ENCODE measurements around the gene CSNK1G1.

Gene CSNK1G1

DNA sequence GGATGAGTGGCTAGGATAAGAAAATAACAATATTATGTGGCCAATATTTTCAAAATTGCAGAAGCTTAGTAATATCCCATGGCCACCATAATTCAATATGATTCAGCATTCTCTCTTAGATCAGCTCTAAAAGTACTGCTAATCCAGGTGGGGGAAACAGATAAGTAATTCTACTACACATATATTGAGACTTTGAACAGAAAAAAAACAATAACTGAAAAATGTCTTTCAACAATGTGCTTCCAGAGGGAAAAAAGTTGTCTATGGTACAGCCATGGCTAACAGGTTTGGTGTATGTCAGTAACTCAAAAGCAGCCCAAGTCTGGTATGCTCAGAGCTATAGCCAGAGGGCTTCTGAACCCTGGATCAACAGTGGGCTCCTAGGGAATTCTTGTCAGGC lies 150.8 kb downstream of the CSNK1G1 start:
- DNase-seq (ENCODE audit: insufficient read length) (no peak), FAIRE-seq (no peak)

DNA sequence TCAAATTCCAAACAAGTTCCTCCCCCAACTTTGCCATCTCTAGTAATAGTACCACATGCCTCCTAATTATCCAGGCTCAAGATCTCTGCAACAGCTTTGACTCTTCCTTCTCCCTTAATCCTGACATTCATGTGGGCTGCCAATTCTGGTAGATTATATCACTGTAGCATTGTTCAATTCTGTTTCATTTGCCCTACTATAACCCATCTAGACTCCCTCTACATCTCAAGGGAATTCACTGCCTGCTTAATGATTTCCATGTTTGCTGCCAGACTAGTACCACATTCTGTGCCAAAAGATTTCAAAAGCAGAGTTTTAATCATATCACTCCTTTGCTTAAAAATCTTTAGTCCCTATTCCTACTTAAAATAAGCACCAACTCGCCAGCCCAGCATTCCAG lies 158.5 kb downstream of the CSNK1G1 start:
- FAIRE-seq: no peak
- no peak for DNase-seq (ENCODE audit: insufficient read length)
- TF ChIP-seq TAF1 (IDR thresholded peaks at IDR 0.05; ENCODE audit: borderline replicate concordance, low read depth, low read length) (no peak), POLR2AphosphoS5 (IDR thresholded peaks at IDR 0.05; ENCODE audit: low read depth, low read length) (no peak), POLR2A (IDR thresholded peaks at IDR 0.05; ENCODE audit: low read depth, low read length) (no peak)

More for the DNA sequence above, 150.8 kb downstream of the CSNK1G1 start:
- TF ChIP-seq TAF1 (IDR thresholded peaks at IDR 0.05; ENCODE audit: borderline replicate concordance, low read depth, low read length): no peak
- no peak for TF ChIP-seq POLR2A (IDR thresholded peaks at IDR 0.05; ENCODE audit: low read depth, low read length)

DNA sequence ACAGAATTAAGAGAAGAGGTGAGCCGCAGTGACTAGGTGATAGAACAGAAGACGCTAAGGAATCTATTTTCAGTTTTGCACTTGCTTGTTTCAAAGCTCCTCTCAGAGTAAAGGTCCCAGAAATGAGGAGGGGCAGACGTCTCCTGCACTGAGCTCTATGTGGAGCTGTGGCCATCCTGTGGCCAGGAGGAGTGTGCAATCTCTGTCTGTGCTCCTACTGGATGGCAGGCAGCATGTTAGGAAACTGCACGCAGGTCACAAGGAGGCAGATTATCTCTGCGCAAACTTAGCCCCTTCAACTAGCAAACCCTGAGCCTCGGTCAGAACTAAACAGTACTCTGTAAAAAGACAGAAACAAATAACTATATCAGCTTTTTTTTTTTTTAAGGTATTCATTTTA lies 162.0 kb downstream of the CSNK1G1 start:
- no peak for DNase-seq (ENCODE audit: insufficient read length)
- no peak for TF ChIP-seq POLR2AphosphoS5 (IDR thresholded peaks at IDR 0.05; ENCODE audit: low read depth, low read length)
- TF ChIP-seq POLR2A (IDR thresholded peaks at IDR 0.05; ENCODE audit: low read depth, low read length): no peak
- no peak for TF ChIP-seq TAF1 (IDR thresholded peaks at IDR 0.05; ENCODE audit: borderline replicate concordance, low read depth, low read length)
- FAIRE-seq: no peak

DNA sequence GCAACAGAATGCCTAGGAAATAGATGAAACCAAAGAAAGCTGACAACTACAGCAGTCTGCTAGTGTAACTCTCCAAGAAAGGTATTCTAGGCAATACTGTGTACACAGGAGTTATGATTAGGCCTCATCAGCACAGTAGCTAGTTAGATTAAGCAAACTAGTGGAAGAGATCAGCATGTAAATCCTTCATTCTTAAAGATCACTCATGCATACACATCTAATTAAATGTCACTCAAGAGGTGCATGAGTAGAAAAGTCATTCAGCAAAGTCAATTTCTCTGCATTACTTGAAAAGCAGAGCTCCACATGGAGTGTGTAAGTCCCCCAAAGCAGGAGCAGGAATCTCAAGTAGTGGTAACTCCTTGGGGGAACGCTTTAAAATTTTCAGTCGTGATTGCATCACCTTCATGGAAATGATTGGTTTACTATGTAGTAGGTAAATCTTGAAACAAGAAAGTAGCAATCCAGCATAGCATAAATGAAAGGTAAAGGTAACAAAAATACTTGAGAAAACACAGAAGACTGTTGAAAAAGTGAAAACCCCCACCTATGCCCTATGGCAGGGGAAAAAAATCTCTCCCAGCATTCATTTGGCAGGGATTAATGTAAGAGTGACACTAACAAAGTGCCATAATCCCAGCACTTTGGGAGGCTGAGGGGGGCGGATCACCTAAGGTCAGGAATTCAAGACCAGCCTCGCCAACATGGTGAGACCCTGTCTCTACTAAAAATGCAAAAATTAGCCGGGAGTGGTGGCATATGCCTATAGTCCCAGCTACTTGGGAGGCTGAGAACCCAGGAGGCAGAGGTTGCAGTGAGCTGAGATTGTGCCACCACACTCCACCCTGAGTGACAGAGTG lies 163.8 kb downstream of the CSNK1G1 start:
- TF ChIP-seq TAF1 (IDR thresholded peaks at IDR 0.05; ENCODE audit: borderline replicate concordance, low read depth, low read length) (no peak), POLR2AphosphoS5 (IDR thresholded peaks at IDR 0.05; ENCODE audit: low read depth, low read length) (no peak), POLR2A (IDR thresholded peaks at IDR 0.05; ENCODE audit: low read depth, low read length) (no peak)
- FAIRE-seq: no peak
- no peak for DNase-seq (ENCODE audit: insufficient read length)

DNA sequence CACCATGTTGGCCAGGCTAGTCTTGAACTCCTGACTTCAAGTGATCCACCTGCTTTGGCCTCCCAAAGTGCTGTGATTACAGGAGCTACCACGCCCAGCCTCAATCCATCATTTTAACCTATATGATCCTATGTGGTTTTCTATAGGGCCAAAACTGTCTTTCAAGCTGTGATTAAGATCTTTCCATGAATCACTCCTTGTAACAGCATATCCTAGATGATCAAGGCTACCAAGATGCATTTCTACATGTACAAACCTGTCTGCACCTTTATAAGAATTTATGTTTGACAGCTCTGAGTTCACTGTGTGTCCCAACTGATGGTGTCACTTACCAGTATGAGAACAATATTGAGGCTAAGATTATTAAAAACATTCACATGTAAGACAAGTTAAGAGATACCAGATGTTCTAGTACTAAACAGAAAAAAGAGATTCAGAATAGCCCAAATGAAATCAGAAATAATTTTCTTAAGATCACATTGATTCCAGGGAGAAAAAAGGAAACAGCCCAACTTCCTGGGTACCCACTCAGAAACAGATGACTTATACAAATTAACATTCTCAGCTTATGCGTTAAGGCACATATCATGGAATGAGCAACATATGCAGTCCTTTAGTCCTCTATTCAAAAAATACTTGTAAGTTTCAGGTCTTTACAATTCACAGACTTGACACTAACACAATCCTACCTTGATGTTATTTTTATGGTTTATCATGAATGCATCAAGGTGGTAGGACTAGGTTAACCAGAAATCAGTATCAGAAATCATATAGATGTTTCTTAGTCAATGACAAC lies 168.4 kb downstream of the CSNK1G1 start:
- DNase-seq (ENCODE audit: insufficient read length) (no peak), FAIRE-seq (no peak)
- no peak for TF ChIP-seq TAF1 (IDR thresholded peaks at IDR 0.05; ENCODE audit: borderline replicate concordance, low read depth, low read length)
- no peak for TF ChIP-seq POLR2AphosphoS5 (IDR thresholded peaks at IDR 0.05; ENCODE audit: low read depth, low read length)
- TF ChIP-seq POLR2A (IDR thresholded peaks at IDR 0.05; ENCODE audit: low read depth, low read length): no peak

DNA sequence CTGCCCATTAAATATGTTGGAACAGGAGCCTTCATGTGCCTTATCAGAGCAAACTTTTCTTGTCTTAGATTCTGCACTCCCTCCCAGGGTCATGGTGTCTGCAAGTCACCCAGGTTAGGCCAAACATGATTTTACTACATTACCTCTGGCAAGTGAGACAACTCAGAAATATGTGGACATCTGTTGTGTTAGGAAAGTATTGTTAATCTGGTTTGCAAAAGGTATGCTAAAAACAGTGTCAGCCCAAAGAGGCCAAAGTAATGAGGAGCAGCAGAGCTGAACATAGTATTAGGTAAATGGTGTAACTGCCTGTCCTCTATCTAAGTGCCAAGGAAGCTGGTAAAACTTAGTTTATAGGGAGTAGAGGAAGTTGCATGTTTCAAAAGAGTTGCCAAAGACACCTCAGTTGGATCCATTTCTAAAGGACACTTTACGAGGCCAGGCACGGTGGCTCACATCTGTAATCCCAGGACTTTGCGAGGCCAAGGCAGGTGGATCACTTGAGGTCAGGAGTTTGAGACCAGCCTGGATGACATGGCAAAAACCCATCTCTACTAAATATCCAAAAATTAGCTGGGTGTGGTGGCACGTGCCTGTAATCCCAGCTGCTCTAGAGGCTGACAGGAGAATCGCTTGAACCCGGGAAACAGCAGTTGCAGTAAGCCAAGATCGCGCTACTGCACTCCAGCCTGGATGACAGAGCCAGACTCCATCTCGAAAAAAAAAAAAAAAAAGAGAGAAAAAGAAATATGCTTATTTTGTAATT lies 170.6 kb downstream of the CSNK1G1 start:
- DNase-seq (ENCODE audit: insufficient read length): no peak
- FAIRE-seq: no peak
- TF ChIP-seq POLR2A (IDR thresholded peaks at IDR 0.05; ENCODE audit: low read depth, low read length): no peak
- TF ChIP-seq TAF1 (IDR thresholded peaks at IDR 0.05; ENCODE audit: borderline replicate concordance, low read depth, low read length): no peak
- TF ChIP-seq POLR2AphosphoS5 (IDR thresholded peaks at IDR 0.05; ENCODE audit: low read depth, low read length): no peak

DNA sequence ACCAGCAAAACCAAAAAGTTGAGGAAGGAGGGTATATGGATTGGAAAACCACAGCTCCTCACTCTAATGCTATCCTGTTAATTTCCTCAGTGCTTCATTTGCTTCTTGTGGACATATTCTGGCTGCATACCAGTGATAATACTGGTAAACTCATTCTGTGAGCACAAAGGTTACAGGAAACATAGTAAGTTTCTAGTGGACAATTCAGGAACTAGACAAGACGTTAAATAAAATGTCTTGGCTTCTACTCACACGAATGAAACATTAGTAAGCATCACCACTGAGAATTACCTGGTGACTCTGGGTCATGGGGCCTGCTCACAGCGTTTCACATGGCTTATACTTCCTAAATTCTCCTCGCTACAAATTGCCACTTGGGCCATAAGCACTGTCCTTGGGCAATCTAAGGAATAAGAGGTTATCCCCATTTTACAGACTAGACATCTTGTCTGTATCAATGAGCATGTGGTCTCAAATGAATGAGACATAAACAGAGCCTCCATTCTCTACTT lies 173.1 kb downstream of the CSNK1G1 start:
- TF ChIP-seq POLR2AphosphoS5 (IDR thresholded peaks at IDR 0.05; ENCODE audit: low read depth, low read length): no peak
- no peak for TF ChIP-seq POLR2A (IDR thresholded peaks at IDR 0.05; ENCODE audit: low read depth, low read length)
- TF ChIP-seq TAF1 (IDR thresholded peaks at IDR 0.05; ENCODE audit: borderline replicate concordance, low read depth, low read length): no peak
- DNase-seq (ENCODE audit: insufficient read length) (no peak), FAIRE-seq (no peak)

DNA sequence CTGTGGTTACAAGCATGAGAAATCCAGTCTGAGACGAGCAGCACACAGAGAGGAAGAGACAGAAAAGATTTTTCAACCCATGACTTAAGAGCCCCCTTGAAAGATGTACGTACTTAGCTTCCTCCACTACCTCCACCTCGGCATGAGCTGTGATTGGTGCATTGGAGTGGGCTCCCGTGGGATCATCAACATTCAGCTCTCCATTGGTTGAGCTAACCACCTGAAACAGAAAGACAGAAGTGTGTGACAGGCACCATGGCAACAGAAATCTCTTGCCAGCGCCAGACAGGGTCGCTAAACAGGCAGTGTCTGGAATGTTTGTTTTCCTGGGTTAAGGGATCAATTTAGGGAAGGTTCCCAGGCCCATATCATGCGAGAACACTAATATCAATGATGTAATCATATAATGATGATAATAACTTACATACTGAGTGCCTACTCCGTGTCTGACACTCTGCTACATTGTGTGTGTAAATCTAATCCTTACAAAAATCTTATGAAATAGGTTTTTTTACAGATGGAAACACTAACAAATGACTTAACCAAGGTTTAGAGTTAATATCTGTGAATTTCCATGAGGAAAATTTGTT lies 175.6 kb downstream of the CSNK1G1 start:
- DNase-seq (ENCODE audit: insufficient read length) (no peak), FAIRE-seq (no peak)
- no peak for TF ChIP-seq TAF1 (IDR thresholded peaks at IDR 0.05; ENCODE audit: borderline replicate concordance, low read depth, low read length)
- no peak for TF ChIP-seq POLR2AphosphoS5 (IDR thresholded peaks at IDR 0.05; ENCODE audit: low read depth, low read length)
- no peak for TF ChIP-seq POLR2A (IDR thresholded peaks at IDR 0.05; ENCODE audit: low read depth, low read length)

DNA sequence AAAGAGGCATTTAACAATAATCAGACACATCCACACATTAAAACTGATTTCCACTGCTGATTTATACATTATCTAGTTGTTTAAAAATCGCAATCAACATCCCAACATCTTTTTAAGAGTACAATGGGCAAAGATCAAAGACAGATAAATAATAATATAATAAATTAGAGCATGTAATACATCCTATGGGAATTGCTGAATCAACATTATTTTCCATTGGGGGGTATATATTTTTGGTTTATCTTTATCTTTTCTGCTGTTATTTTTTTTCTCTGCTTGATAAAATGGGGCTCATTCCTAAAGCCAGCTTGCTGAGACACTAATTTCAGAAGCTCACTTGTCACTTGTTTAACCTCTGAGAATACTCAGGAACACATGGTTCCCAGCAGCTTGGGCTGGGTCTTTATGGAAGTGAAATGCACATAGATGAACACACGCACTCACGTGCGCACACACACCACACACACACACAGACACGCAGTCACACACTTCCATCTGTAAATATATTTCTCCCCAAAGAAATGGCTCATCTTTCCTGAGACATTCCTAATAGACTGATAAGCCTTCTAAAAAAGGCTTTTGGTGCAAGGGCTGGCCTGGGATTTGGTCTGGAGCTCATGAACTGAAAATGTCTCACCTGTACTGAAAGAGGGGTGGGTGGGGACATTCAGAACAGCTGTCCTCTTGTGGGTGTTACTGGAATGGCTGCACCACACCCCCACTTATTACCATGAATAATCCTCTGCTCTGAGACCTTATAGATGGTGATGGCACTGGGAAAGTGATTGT lies 189.7 kb downstream of the CSNK1G1 start:
- DNase-seq (ENCODE audit: insufficient read length) (no peak), FAIRE-seq (no peak)
- no peak for TF ChIP-seq POLR2AphosphoS5 (IDR thresholded peaks at IDR 0.05; ENCODE audit: low read depth, low read length)

DNA sequence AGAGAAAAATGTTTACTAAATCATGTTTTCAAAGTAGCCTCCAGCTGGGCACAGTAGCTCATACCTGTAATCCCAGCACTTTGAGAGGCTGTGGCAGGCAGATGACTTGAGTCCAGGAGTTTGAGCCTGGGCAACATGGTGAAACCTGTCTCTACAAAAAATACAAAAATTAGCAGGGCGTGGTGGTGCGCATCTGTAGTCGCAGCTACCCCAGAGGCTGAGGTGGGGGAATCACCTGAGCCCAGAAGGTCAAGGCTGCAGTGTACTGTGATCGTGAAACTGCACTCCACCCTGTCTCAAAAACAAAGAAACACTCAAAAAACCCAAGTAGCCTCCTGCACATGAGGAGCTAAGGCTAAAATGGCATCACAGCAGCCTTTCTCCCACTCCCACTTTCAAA lies 191.5 kb downstream of the CSNK1G1 start:
- DNase-seq (ENCODE audit: insufficient read length) (no peak), FAIRE-seq (no peak)
- no peak for TF ChIP-seq TAF1 (IDR thresholded peaks at IDR 0.05; ENCODE audit: borderline replicate concordance, low read depth, low read length)
- TF ChIP-seq POLR2AphosphoS5 (IDR thresholded peaks at IDR 0.05; ENCODE audit: low read depth, low read length): no peak
- no peak for TF ChIP-seq POLR2A (IDR thresholded peaks at IDR 0.05; ENCODE audit: low read depth, low read length)
